Spleen (tissue), 7 donors: ENCODE results near the gene CLDN16.

Experiments used
- CTCF ChIP-seq, 11 experiments: fragments of 200-600 bp in 7 of 11; fragments of 450-650 bp in 4 of 11; sonication (generic) in 4 of 11; IDR thresholded peaks in 8 of 11; conservative IDR thresholded peaks in 3 of 11; 1 replicate in 7 of 11; 2 replicates in 4 of 11; pipeline versions ENCODE4 v1.4.0 to v1.8.0; 2016 to 2021; ENCODE audit warnings: antibody characterized with exemption in 11 of 11, inconsistent platforms in 4 of 11, mild to moderate bottlenecking in 1 of 11
- POLR2A ChIP-seq, 3 donors: fragments of 450-650 bp; IDR thresholded peaks; one replicate each; pipeline ENCODE4 v1.5.1; 2017; ENCODE audit warnings: antibody characterized with exemption in 3 of 3, mild to moderate bottlenecking in 1 of 3
- POLR2AphosphoS5 ChIP-seq, 3 donors: sonication (generic); formaldehyde crosslinking; IDR thresholded peaks; one replicate each; pipeline ENCODE4 v1.5.1; 2017; ENCODE audit warnings: antibody characterized with exemption in 3 of 3
- donor health status: DM: no; HTN: no; CAD: no; lungs with moderate emphysema.
- donor health status: DM: no; HTN: no; CAD: no.
- donor health status: DM: no; HTN: no; CAD: no.

GRCh38 chr3:190340071-190340470 is 47.9 kb upstream of the CLDN16 start:
- TF ChIP-seq CTCF (IDR thresholded peaks at IDR 0.05 in 8 of 11, conservative IDR thresholded peaks at IDR 0.05 in 3 of 11) (no peak), POLR2A (IDR thresholded peaks at IDR 0.05) (no peak), POLR2AphosphoS5 (IDR thresholded peaks at IDR 0.05) (no peak)
